Activated CD8-positive, alpha-beta memory T cell treated with anti-CD3 and anti-CD28 coated beads for 48 hours (primary cell): Measurements from ENCODE around the gene CPN2.

Experiments used
- DNase-seq, 3 experiments: peaks; one replicate each; pipeline ENCODE4 v3.0.0-alpha.2; 2020; ENCODE audit warnings: low read depth in 2 of 3, low spot score in 2 of 3

Gene CPN2

DNA sequence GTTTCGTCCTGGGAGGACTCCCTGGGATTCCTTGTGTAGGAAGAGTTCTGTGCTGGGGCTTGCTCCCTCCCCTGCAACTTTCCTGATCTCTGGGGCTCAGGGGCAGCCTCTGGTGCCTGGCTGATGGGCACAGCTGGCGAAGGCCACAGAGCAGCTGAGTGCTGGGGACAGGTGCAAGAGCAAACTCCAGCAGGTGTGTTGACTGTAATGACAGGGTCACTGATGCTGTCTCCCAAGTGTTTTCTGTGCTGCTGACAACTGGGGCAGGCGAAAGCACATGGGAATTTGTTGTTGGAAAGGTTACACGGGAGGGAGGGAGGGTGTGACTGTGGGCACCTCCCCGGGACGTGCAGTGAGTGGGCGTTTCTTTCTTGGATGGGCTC, 21.6 kb downstream of the CPN2 start:
- no peak for DNase-seq

- DNase-seq: no peak
These were observed 22.1 kb downstream of the CPN2 start for GRCh38 chr3:194328942-194329582.

- no peak for DNase-seq
These were observed 23.0 kb downstream of the CPN2 start for GRCh38 chr3:194328053-194328657.

DNA sequence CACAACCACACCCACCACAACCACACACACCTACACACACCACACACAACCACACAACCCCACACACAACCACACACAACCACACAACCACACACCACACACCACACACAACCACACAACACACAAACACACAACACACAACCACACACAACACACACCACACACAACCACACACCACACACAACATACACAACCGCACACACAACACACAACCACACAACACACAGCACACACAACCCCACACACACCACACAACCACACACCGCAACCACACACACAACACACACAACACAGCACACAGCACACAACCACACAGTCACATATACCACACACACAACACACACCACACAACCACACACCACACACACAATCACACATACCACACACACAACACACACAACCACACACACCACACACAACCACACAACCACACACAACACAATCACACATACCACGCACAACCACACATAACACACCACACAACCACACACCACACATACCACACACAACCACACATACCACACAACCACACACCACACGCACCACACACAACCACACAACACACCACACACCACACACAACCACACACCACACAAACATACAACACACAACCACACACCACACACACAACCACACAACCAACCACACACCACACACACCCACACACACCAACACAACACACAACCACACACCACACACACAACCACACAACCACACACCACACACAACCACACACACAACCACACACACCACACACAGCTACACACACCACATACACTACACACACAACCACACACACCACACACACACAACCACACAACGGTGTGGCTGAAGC, 23.7 kb downstream of the CPN2 start:
- DNase-seq: no peak

- no peak for DNase-seq
These were observed 24.2 kb downstream of the CPN2 start for GRCh38 chr3:194326968-194327217.

- DNase-seq: no peak
These were observed 24.7 kb downstream of the CPN2 start for GRCh38 chr3:194326192-194326967.

GRCh38 chr3:194325424-194326153, 25.5 kb downstream of the CPN2 start:
- no peak for DNase-seq

- no peak for DNase-seq
These were observed 26.3 kb downstream of the CPN2 start for GRCh38 chr3:194324823-194325327.

DNA sequence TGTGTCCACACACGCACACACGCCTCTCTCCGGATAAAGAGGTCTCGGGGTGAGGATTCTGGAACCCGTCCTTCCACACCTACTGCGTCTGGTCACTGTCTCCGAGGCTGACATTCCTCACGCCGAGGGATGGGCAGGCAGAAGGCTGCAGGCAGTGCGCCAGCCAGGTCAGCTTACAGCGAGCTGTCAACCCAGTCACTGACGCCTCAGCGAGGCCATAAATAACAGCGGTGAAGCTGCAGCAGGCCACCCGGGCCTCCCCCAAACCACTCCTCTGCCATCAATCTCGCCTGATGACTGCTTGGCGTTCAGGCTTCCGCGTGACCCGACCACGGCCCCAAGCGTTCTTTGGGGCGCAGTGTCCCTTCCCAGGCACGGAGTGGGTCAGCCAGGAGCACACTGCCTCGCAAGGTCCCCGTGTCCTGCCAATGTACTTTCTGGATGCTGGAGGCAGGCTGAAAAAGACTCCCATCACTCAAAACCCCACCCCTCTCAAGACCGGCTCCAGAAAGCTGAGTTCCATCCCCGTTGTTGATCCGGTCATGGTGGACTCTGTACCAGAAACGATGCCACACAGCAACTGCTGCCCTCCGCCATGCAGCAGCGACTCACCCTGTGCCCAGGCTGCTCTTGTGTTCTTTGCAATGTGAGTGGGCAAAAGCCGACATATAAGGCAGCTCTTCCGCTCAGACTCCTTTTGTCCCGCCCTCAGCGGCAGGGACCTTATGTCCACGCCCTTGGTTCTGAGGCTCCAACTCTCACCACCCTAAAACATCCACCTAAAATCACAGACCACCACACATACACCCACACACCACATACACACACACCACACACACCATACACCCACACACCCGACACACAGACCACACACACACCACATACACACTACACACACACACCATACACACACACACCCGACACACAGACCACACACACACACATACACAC, 27.1 kb downstream of the CPN2 start:
- no peak for DNase-seq

DNA sequence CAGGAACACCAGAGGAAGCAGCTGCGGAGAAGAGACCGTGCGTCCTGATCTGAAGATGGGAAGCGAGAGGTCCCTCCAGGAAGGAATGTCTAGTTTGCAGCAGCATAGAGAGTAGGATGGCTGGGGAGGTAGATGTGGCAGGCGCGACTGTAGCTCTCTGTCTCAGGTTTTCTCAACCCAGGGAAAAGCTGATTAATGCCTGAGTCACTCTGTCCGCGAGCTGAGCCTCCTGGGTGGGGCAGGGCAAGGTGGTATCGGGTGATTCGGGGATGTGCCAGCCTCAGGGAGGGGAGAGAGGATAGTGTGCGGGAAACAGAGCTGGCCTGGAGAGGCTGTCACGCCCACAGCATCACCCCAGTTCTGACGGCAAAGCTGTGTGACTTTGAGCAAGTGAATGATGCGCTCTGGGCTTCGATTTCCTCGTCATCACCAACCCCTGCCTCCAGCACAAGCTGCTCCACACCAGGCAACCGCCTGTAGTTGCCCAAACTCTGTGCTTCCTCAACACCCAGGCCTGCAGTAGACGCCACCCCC, 28.4 kb downstream of the CPN2 start:
- no peak for DNase-seq

GRCh38 chr3:194321693-194322640, 29.2 kb downstream of the CPN2 start:
- DNase-seq: no peak

DNA sequence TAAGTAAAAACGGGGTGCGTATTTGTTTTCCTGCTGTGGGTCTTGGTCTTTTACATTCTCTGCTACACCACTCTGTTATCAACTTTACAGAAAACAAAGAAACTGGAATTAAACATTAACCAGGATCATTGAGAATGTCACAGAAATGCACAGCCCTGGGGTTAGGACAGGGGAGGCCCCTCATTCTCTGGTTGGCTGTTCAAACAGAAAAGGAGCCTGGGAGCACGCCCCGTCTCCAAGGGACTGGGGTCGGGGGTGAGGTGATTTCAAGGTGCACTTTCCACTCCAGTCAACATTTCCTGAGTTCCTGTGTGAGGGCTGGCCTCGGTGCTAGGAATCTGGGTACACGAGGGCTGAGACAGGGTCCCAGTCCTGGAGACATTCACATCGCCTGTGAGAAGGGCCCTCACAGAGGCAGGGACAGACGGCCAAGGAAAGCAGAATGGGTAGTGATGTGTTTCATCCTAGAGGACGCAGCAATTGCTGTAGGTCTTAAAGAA, 30.3 kb downstream of the CPN2 start:
- DNase-seq: no peak

GRCh38 chr3:194320100-194320499, 31.0 kb downstream of the CPN2 start:
- no peak for DNase-seq

- DNase-seq: no peak
These were observed 32.5 kb downstream of the CPN2 start for GRCh38 chr3:194318511-194319161.

- DNase-seq: no peak
These were observed 34.2 kb downstream of the CPN2 start for GRCh38 chr3:194316918-194317317.

DNA sequence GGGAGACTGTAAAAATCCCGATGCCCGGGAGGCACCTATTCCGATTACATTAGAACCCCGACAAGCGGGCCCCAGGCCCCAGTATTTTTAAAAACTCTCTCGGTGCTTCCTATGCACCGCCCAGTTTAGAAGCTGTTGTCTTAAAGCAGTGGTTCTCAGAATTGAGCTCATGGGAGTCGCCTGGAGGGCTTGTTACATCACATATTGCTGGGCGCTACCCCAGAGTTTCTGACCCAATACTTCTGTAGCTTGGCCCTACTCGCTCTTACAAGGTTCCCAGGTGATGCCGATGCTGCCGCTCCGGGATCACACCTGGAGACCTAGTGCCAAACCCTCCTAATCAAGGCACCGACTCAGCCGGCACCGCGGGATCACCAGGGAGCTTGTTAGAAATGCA, 35.2 kb downstream of the CPN2 start:
- no peak for DNase-seq

DNA sequence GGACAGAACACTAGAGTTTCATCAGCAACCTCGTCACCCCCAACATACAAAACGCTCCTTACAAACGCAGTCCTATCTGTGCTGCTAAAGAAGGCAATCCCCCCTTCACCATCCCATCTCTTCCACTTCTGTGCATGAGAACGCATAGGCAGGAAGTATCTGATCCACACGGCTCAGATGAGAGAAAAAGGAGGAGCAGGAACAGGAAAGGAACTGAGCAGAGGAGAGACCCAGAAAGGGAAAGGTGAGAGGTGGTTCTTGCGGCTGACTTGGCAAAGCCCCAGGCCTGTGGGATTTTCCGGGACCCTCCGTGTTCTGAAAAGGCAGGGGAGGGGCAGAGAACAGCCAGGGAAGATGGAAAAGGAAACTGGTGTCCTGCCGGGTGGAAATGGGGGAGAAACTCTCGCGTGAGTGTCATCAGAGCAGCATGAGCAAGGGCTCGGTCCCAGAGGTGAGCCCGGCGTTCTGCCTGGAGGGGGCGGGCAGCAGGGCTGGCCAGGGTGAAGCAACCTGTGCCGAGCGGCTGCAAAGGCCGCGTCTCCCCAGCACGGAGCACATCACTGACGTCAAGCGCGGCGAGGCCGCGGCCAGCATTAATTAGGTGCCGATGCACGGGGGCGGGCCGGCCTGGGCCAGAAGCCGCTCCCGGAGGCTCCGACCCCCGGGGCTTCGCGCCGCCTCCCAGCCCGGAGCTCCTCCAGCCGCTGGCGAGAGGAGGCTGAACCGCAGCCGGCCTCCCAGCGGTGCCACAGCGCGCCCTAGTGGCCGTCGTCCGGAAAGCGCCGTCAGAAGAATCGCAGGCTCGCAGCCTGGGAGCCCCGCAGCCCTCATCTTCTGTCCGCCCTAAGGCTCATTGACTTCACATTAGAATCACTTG, 35.8 kb downstream of the CPN2 start:
- DNase-seq: peak; percentile 67 to 80 (median 70)
